Lower lobe of right lung (tissue), 2 donors: ENCODE results near the gene DNM3. TPM values are rescaled to one million over a fixed set of nuclear protein-coding genes. Genes with fewer than 3 reads are reported as not detected.

ENCODE experiments used
- ATAC-seq, 2 donors: fragments of 200-7000 bp; cut with Tn5 transposase; one replicate each; pipeline ENCODE4 v1.9.1; 2020 to 2022; ENCODE audit warnings: mild to moderate bottlenecking in 2 of 2, moderate library complexity in 2 of 2
- DNase-seq: peaks from one replicate; pipeline ENCODE4 v3.0.0-alpha.2; 2020
- H3K27ac ChIP-seq: fragments of 200-600 bp; one replicate; pipeline ENCODE4 v1.8.0; 2022
- H3K27me3 ChIP-seq: fragments of 200-600 bp; one replicate; pipeline ENCODE4 v1.8.0; 2022; ENCODE audit warnings: low read depth
- H3K36me3 ChIP-seq: fragments of 200-600 bp; one replicate; pipeline ENCODE4 v1.8.0; 2022; ENCODE audit warnings: mild to moderate bottlenecking
- H3K4me1 ChIP-seq: fragments of 200-600 bp; one replicate; pipeline ENCODE4 v1.8.0; 2022
- H3K4me3 ChIP-seq: fragments of 200-600 bp; one replicate; pipeline ENCODE4 v1.8.0; 2022; ENCODE audit warnings: mild to moderate bottlenecking
- H3K9me3 ChIP-seq: fragments of 200-600 bp; one replicate; pipeline ENCODE4 v1.8.0; 2022
- intact Hi-C: fragments of 100-400 bp; cut with DNase I; formaldehyde crosslinking; loops from one replicate; pipeline ENCODE4 v1.11.0; 2022
- total RNA-seq: library from RNA; stranded (reverse); fragmentation: NEBNext Ultra II Directional; extraction: Animal tissue kit (Norgen Biotek cat#: 25700); gene quantifications from one replicate; pipeline ENCODE4 v1.2.1, GENCODE V29; 2021
- TF ChIP-seq, protein P1 (sequence below): fragments of 200-600 bp; IDR thresholded peaks from one replicate; pipeline ENCODE4 v1.8.0; 2022; ENCODE audit warnings: antibody characterized with exemption, mild to moderate bottlenecking
- donor health status: DM: no; HTN: yes; CAD: no; lungs with severe emphysema.

The DNM3 gene
- total RNA-seq, 1 donor from 2014 or later = 12.4 TPM

DNA sequence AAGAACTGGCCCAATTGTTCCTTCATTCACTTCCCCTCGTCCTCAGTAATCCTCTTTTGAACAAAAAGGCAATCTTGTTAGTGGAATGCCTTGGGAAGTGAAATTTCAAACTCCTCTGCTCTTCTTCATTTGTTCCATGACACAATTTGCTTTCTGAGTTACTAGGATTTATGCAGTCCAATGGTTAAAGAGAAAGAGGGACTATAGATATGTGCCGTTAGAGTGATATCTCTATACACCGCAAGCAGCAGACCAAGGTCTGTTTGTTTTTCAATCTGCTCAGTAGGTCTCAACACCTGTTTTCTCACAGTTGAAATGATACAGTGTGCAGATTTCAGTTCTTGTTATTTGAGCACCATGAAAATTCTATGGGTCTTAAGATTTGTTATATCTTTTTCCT is 244.0 kb downstream of the DNM3 start:
- H3K9me3 ChIP-seq = no peaks in the 10 kb centered on the region
- intact Hi-C loops = no loop called here
- H3K27ac ChIP-seq = no peak overlapping the region
- H3K27me3 ChIP-seq = no peaks in the 10 kb centered on the region
- TF ChIP-seq, protein P1, sequence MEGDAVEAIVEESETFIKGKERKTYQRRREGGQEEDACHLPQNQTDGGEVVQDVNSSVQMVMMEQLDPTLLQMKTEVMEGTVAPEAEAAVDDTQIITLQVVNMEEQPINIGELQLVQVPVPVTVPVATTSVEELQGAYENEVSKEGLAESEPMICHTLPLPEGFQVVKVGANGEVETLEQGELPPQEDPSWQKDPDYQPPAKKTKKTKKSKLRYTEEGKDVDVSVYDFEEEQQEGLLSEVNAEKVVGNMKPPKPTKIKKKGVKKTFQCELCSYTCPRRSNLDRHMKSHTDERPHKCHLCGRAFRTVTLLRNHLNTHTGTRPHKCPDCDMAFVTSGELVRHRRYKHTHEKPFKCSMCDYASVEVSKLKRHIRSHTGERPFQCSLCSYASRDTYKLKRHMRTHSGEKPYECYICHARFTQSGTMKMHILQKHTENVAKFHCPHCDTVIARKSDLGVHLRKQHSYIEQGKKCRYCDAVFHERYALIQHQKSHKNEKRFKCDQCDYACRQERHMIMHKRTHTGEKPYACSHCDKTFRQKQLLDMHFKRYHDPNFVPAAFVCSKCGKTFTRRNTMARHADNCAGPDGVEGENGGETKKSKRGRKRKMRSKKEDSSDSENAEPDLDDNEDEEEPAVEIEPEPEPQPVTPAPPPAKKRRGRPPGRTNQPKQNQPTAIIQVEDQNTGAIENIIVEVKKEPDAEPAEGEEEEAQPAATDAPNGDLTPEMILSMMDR = no peak
- no peak for DNase-seq
- H3K4me1 ChIP-seq = no peaks in the 10 kb centered on the region
- no peak for ATAC-seq
- no peaks in the 10 kb centered on the region for H3K36me3 ChIP-seq
- no peak overlapping the region for H3K4me3 ChIP-seq

DNA sequence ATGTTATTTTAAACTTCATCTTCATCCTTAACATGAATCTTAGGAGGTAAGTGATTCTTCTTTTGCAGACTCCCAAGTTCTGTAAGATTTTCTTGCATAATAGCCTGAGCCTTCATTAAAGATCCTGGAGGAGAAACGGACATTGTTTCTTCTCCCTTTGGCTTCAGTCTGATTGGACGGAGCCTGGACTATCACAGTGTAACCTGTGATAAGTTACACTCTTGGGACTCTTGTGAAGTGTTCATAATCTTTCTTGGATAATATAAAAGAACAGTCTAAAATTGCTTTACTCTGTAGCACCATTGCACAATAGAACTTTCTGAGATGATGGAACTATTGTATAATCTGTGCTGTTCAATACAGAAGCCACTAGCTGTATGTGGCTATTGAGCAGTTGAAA is 244.8 kb downstream of the DNM3 start:
- ATAC-seq = no peak
- H3K4me1 ChIP-seq = no peaks in the 10 kb centered on the region
- no peaks in the 10 kb centered on the region for H3K9me3 ChIP-seq
- intact Hi-C loops = no loop called here
- H3K27ac ChIP-seq = no peak overlapping the region
- H3K4me3 ChIP-seq = no peak overlapping the region
- TF ChIP-seq, protein P1 = no peak
- no peaks in the 10 kb centered on the region for H3K27me3 ChIP-seq
- H3K36me3 ChIP-seq = no peaks in the 10 kb centered on the region
- DNase-seq = no peak

- H3K4me3 ChIP-seq = no peak overlapping the region
- no peaks in the 10 kb centered on the region for H3K9me3 ChIP-seq
- H3K4me1 ChIP-seq = no peaks in the 10 kb centered on the region
- H3K27ac ChIP-seq = no peak overlapping the region
- TF ChIP-seq, protein P1 = no peak
- no peak for ATAC-seq
- DNase-seq = no peak
- intact Hi-C loops = no loop called here
- H3K27me3 ChIP-seq = no peaks in the 10 kb centered on the region
- no peaks in the 10 kb centered on the region for H3K36me3 ChIP-seq
These were observed 247.0 kb downstream of the DNM3 start for GRCh38 chr1:172088256-172088655.

- DNase-seq (peak; percentile 76), ATAC-seq (peak; percentile 89 to 97)
- intact Hi-C loops = no loop called here
These were observed 248.6 kb downstream of the DNM3 start for GRCh38 chr1:172089768-172090510.

DNA sequence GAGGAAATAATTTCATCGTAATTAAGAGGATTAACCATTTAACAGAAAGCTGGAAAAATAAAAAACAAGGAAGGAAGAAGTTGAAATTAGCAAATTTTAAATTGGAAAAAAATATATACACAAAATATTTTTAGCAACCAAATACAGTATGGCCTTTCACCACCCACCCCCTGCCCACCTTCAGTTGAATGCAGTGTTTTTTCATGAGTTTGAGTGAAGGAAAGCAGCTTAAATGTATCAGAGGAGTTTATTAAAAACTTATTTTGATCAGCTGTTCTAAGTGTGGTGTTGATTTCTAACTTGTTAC is 249.2 kb downstream of the DNM3 start:
- Histone ChIP-seq H3K27ac (no peak overlapping the region), H3K9me3 (no peaks in the 10 kb centered on the region), H3K4me3 (no peak overlapping the region), H3K36me3 (no peaks in the 10 kb centered on the region), H3K27me3 (no peaks in the 10 kb centered on the region), H3K4me1 (no peaks in the 10 kb centered on the region)
- DNase-seq (no peak), ATAC-seq (no peak)
- TF ChIP-seq, protein P1 = no peak
- intact Hi-C loops = no loop called here

More at GRCh38 chr1:172089768-172090510, 248.6 kb downstream of the DNM3 start:
- Histone ChIP-seq H3K27me3 (no peaks in the 10 kb centered on the region), H3K36me3 (no peaks in the 10 kb centered on the region), H3K9me3 (no peaks in the 10 kb centered on the region), H3K4me3 (no peak overlapping the region), H3K27ac (no peak overlapping the region), H3K4me1 (no peaks in the 10 kb centered on the region)
- TF ChIP-seq, protein P1 = peak; percentile 77
